ENCODE results near the gene SERPINB10. TPM values are rescaled to one million over a fixed set of nuclear protein-coding genes. Genes with fewer than 3 reads are reported as not detected.
"Not testable (repeated sequence)": the region's sequence is repeated elsewhere in the genome, so short reads cannot be mapped to it uniquely, and the experiment has no call there.

The SERPINB10 gene
- total RNA-seq, 1 experiment from 2014 or later: 1.2 TPM

- in situ Hi-C loops (cut with HindIII; ENCODE audit: low pct_unique_long_range_greater_than_20kb, low sequenced_read_pairs): no loop called here
- DNase-seq (ENCODE audit: low read depth, low spot score): no peak
Measured at GRCh38 chr18:63928331-63928730, 20.6 kb downstream of the SERPINB10 start.

GRCh38 chr18:63929369-63929768 lies 21.6 kb downstream of the SERPINB10 start:
- DNase-seq (ENCODE audit: low read depth, low spot score); in situ Hi-C loops (cut with HindIII; ENCODE audit: low pct_unique_long_range_greater_than_20kb, low sequenced_read_pairs): not testable (repeated sequence)

GRCh38 chr18:63930773-63931354 lies 23.1 kb downstream of the SERPINB10 start:
- in situ Hi-C loops (cut with HindIII; ENCODE audit: low pct_unique_long_range_greater_than_20kb, low sequenced_read_pairs): no loop called here

GRCh38 chr18:63936156-63936931 lies 28.6 kb downstream of the SERPINB10 start:
- in situ Hi-C loops (cut with HindIII; ENCODE audit: low pct_unique_long_range_greater_than_20kb, low sequenced_read_pairs): no loop called here
- DNase-seq (ENCODE audit: low read depth, low spot score): peak; percentile 77

More at GRCh38 chr18:63930773-63931354, 23.1 kb downstream of the SERPINB10 start:
- DNase-seq (ENCODE audit: low read depth, low spot score): no peak

- in situ Hi-C loops (cut with HindIII; ENCODE audit: low pct_unique_long_range_greater_than_20kb, low sequenced_read_pairs): no loop called here
- DNase-seq (ENCODE audit: low read depth, low spot score): no peak
Measured at GRCh38 chr18:63936932-63937393, 29.2 kb downstream of the SERPINB10 start.

- in situ Hi-C loops (cut with HindIII; ENCODE audit: low pct_unique_long_range_greater_than_20kb, low sequenced_read_pairs): no loop called here
- no peak for DNase-seq (ENCODE audit: low read depth, low spot score)
Measured at GRCh38 chr18:63940008-63940407, 32.2 kb downstream of the SERPINB10 start.

- in situ Hi-C loops (cut with HindIII; ENCODE audit: low pct_unique_long_range_greater_than_20kb, low sequenced_read_pairs); DNase-seq (ENCODE audit: low read depth, low spot score): not testable (repeated sequence)
Measured at GRCh38 chr18:63940543-63941050, 32.8 kb downstream of the SERPINB10 start.

- no peak for DNase-seq (ENCODE audit: low read depth, low spot score)
- in situ Hi-C loops (cut with HindIII; ENCODE audit: low pct_unique_long_range_greater_than_20kb, low sequenced_read_pairs): no loop called here
Measured at GRCh38 chr18:63947051-63947790, 39.5 kb downstream of the SERPINB10 start.

- in situ Hi-C loops (cut with HindIII; ENCODE audit: low pct_unique_long_range_greater_than_20kb, low sequenced_read_pairs): no loop called here
- DNase-seq (ENCODE audit: low read depth, low spot score): no peak
Measured at GRCh38 chr18:63949068-63949737, 41.4 kb downstream of the SERPINB10 start, which contains the start of gene HMSD. TSS of gene HMSD (plus strand) at chr18:63949301. CDS start at chr18:63953456, 4,155 bp downstream.

GRCh38 chr18:63951302-63951705 lies 43.5 kb downstream of the SERPINB10 start:
- no peak for DNase-seq (ENCODE audit: low read depth, low spot score)
- in situ Hi-C loops (cut with HindIII; ENCODE audit: low pct_unique_long_range_greater_than_20kb, low sequenced_read_pairs): no loop called here

GRCh38 chr18:63953811-63954210 lies 46.1 kb downstream of the SERPINB10 start:
- in situ Hi-C loops (cut with HindIII; ENCODE audit: low pct_unique_long_range_greater_than_20kb, low sequenced_read_pairs): no loop called here
- DNase-seq (ENCODE audit: low read depth, low spot score): no peak

GRCh38 chr18:63956755-63957154 lies 49.0 kb downstream of the SERPINB10 start:
- in situ Hi-C loops (cut with HindIII; ENCODE audit: low pct_unique_long_range_greater_than_20kb, low sequenced_read_pairs): no loop called here
- no peak for DNase-seq (ENCODE audit: low read depth, low spot score)

- no peak for DNase-seq (ENCODE audit: low read depth, low spot score)
- in situ Hi-C loops (cut with HindIII; ENCODE audit: low pct_unique_long_range_greater_than_20kb, low sequenced_read_pairs): no loop called here
Measured at GRCh38 chr18:63960891-63961290, 53.1 kb downstream of the SERPINB10 start.

- in situ Hi-C loops (cut with HindIII; ENCODE audit: low pct_unique_long_range_greater_than_20kb, low sequenced_read_pairs): no loop called here
- no peak for DNase-seq (ENCODE audit: low read depth, low spot score)
Measured at GRCh38 chr18:63961435-63961980, 53.8 kb downstream of the SERPINB10 start.

GRCh38 chr18:63962137-63962536 lies 54.4 kb downstream of the SERPINB10 start:
- DNase-seq (ENCODE audit: low read depth, low spot score): no peak
- in situ Hi-C loops (cut with HindIII; ENCODE audit: low pct_unique_long_range_greater_than_20kb, low sequenced_read_pairs): no loop called here

- peak; percentile 69 for DNase-seq (ENCODE audit: low read depth, low spot score)
- in situ Hi-C loops (cut with HindIII; ENCODE audit: low pct_unique_long_range_greater_than_20kb, low sequenced_read_pairs): no loop called here
Measured at GRCh38 chr18:63963615-63964256, 56.0 kb downstream of the SERPINB10 start.

GRCh38 chr18:63964908-63965307 lies 57.1 kb downstream of the SERPINB10 start:
- no peak for DNase-seq (ENCODE audit: low read depth, low spot score)
- in situ Hi-C loops (cut with HindIII; ENCODE audit: low pct_unique_long_range_greater_than_20kb, low sequenced_read_pairs): no loop called here

Measured in SK-MEL-5 (cell line).